CD4-positive, alpha-beta T cell treated with Interleukin-17A for 1 hour (primary cell): ENCODE data around the gene PKNOX2.

ENCODE experiments used
- DNase-seq: peaks from one replicate; pipeline ENCODE4 v3.0.0-alpha.2; 2020

PKNOX2 gene

DNA sequence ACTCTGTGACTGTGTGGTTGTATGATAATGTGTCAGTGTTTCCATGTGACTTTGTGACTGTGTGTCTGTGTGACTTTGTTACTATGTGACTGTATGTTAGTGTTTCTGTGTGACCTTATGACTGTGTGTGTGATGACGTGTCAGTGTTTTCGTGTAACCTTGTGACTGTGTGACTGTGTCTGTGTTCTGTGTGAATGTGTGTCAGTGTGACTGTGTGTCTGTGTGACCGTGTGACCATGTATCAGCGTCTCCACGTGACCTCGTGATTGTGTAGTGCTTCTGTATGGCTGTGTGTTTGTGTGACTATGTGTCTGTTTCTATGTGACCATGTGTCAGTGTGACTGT, 9.5 kb upstream of the PKNOX2 start:
- no peak for DNase-seq

DNA sequence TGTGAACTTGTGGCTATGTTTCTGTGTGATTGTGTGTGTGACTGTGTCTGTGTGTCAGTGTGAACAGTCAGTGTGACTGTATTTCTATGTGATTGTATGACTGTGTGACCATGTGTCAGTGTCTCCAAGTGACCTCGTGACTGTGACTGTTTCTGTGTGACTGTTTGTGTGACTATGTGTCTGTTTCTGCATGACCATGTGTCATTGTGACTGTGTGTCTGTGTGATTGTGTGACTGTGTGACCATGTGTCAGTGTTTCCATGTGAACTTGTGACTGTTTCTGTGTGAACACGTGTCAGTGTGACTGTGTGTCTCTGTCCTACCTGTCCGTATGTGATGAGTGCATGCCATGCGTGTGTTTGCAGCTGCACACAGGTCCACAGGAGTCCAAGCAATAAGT, 8.8 kb upstream of the PKNOX2 start:
- DNase-seq, result no peak

DNA sequence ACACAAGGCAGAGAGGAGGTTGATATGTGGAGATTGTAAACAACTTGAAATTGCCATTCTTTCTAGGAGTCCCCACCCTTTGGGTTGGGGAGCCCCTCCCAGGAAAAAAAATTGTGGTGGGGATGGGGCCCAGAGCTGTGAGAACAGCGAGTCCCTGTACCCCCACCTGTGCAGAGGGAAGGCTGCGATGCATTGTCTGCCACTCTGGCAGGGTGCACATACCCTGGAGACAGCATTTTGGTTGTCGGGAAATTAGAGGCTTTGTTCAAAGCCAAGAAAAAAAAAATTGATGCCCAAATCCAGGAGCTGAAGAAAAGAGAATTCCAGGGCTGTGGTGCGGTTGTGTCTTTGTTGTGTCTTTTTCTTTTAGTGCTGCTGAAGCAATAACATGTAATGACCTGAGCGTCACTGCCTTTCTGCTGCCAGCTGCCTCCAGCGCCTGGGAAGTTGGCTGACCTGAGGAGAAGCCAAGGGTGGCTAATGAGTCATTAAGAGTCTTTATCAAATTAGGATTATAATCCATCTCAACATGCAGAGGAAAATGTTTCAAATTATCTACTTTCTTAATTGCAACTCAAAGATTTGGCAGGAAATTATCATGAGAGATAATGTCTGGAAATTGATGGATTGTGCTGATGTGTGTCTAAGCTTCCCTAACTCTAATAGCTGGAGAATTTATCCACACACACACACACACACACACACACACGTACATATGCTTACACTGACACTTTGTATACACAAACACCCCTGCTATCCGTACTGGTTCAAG, 8.0 kb upstream of the PKNOX2 start:
- no peak for DNase-seq

DNA sequence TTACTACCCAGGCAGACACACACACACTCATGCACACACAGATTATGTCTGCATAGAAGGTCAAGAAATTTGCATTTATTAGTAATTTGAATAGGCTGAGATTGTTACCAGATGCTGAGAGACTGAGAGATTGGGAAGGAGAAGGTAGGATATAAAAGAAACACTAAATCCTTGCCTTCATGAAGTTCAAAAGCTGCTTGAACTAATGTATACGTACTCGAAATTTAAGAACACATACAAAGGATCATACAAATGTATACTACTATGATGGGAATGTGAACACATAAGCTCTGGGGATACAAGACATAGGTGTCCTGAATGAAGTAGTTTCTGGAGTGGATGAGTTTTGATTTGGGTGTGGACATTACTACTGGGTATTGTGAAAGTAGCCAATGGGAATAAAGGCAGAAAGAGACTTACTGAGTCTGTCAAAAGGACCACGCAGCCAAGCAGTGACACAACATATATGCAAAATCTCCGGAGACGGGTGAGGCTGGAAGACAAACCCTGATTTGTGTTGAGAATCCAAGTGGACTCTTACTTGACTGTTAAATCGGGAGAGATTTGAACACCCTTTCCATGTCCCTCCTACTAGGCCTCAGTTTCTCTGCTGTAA, 7.3 kb upstream of the PKNOX2 start:
- no peak for DNase-seq

DNA sequence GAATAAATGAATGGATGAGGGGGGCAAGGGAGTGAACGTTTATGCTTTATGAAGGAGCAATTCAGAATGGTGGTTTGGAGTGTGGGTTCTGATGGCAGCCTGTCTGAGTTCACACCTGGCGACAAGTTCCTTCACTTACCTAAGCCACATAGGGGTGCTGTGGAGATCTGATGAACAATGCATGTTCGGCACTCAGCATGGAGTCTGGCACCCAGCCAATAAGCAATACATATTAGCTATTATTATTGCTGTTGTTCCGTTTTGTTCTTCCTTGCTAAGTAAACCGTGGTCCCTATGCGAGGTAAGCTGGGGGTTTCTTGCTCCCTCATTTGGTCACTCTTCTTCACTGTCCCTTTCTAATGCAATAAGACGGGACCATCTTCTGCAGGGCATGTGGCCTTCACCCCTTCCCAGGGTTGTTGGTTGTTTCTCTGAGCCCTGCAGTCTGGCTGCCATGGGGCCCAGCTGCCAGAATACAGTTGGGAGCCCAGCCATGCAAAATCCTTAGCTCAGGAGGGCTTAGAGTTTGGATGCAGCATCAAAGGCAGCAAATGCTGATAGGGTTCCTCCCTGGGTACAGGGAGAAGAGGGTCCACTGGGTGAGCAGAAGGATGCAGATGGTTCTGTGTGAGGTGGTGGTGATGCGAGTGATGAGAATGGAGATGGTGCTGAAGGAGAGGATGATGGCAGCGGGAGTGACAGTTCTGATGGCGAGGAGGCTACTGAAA, 6.4 kb upstream of the PKNOX2 start:
- no peak for DNase-seq

DNA sequence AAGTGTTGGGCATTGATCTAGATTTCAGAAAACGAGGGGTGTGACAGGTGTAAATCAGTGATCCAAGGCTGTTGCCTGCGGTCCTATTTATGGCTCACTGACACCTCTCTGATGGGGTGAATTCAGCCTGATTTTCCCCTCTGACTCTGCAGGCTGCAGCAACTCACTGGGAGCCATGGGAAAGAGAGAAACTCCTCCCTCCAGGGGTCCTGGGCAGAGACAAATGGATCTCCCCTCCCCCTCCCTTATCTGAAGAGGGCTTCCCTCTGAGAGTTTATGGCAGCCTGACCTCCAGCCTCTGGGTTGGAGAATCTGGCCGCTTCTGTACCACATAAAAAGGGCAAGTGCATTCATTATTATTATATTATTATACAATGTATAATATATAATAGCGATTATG, 1.8 kb upstream of the PKNOX2 start:
- no peak for DNase-seq

DNA sequence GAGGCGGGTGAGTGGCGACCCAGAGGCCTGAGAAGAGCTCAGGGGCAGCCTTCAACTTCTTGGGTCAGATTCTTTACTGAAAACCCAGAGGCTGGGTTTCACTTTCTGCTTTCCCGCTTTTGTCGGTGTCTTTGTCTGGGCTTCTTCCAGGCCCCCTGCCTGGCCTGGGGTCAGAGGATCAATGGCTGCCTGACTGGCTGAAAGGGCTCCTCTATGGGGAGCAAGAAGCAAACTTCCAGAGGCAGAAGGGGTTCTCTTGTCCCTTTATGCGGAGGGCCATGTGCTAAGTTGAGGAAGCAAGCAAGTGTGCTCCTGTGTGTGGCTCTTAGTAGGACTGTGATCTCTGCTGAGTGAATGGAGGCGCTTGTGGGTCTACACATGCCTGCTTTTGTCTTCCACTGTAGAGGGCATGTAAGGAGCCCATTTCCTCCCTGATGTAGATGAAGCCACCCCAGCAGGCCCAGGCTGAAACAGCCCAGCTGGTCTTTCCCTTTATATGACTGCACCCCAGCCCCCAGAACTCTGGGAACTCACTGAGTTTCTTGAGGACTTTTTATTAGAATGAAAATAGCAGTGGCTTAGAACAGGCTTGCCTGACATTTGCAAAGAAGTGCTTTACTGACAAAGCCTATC, 1.0 kb upstream of the PKNOX2 start:
- no peak for DNase-seq

DNA sequence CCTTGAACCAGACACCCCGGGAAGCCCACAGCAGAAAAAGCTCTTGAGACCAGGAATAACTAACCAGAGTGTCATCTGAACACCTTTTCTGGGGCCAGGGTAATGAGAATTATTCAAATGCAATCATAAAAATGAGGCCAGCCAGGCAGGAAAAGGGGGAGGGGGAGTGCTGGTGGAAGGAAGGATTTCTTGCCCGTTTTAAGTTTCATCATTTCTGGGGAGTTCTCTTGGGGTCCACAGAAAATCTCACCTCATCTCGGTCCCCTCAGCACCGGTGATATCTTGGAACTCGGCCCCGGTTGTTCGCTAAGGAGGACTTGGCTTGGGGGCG, 495 bp upstream of the PKNOX2 start:
- no peak for DNase-seq

DNA sequence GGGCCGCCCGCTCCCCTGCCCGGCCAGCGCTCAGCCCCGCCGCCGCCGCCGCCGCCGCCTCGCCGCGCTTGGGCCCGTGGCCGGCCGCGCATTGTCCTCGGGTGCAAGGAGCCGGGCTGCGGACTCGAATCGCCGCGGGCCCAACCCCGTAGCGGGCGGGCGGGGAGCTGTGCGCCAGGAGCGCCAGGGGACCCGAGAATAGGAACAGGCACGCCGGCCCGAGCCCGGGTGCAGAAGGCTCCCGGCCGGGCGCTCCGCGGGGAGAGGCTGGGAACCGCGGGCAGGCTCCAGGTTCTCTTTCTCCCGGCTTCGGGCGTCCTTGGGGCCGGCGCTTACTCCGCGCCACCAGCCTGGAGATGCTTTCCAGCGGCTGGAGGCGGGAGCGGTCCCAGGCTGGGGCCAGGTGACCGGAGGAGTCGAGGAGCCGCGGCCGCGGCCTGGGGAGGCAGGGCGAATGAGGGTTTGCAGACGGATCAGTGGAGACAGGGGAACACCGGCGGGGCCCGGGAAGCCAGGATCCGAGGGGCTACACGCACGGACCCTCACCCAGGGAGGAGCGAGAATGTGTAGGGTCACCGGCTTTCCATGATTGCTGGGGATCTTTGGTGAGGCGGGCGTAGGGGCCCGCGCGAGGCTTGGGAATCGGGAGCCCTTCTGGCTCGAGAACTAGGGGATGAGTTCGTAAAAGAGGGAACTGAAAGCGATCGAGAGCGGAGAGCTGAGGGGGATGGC, 726 bp downstream of the PKNOX2 start:
- no peak for DNase-seq

DNA sequence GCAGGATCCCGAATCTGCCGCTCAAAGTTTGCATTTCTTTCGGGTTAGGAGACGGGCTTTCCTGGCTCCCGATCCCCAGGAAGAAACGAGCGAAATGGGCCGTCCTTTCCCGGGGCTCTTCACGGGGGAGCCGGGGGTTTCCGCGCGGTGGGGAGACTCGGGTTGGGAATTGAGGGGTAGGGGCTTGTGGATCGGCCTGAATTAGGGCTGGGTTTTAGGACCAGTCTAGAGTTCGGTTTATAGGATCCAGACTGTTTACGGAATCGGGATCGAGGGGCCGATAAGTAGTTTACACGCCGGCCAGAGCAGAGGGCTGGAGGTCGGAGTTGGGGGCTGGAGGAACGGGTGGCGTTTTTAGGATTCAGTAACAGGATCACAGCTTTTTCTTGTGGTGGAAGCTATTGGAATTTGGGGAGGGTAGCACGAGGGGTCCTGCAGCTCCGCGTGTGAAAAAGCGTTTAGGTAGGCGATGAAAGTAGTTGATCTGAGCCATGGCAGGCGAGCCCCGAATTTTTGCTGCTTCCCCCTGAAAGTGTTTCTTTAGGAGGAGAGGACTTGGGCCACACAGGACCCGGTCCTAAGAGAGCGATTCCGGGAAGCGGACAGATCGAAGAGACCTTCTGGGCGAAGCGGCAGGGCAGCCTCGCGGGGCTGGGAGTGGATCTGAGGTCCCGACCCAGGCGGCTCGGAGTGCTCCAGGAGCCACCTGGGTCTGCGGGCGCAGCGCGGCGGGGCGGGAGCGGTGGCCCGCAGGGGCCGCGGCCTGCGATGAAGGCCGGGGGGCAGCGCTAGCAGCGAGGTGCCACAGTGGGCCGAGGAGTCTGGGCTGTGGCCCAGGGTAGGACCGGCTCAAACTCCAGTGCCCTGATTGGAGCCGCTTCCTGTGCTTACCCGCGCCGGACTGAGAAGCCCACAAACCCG, 1.6 kb downstream of the PKNOX2 start:
- no peak for DNase-seq

DNA sequence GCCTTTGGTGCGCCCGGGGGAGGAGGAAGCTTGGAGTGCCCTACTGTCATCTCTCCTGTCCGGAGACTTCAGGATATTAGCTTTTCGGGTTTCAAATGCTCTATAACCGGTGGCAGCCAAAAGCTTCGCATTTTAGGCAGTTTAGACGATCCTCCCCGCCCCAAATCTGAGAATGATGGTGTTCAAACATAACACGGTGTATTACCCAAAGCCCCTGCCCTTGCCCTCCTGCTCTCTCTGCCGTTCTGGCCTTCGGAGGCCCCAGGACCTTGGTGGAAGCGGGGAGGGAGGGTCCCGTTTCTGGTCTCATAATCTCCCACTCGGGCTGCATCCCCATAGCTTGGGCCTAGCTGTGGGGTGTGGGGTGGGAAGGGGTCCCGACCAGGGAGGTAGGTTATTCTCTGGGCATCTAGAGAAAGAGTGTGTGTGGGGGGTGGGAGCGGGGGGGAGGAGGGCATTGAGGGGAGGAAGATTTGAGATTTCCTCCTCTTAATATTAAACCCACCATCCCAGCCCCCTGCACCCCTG, 2.3 kb downstream of the PKNOX2 start:
- DNase-seq, result no peak

DNA sequence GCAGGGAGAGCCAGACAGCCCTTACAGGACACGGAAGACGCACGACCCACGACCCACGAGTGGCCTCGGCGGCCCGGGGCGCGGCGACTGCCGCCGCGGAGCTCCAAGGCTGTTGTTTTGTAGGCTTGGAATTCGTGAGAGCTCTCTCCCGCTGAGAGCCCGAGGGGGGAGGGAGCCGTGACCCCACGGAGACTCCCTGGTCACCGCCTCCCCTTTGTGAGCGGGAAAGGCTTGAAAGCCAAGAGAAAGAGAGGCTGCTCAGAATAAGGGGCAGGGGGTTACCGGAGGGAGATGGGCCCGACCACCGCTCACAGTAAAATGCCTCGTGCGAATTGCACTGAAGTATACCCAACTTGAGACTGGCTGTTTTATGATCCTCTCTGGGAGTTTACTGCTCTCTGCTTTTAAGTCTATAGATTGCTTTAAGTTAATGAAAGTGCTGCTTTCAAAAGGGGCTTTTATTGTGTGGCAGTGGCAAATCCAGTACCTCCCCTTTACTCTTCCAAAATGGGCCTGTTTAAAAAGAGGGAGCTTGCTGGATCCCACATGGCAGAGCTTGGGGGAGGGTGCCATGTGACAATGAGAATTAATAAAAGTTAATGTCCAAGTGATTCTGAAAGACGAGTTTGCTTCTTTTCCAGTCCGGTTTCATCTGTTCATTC, 2.9 kb downstream of the PKNOX2 start:
- no peak for DNase-seq

DNA sequence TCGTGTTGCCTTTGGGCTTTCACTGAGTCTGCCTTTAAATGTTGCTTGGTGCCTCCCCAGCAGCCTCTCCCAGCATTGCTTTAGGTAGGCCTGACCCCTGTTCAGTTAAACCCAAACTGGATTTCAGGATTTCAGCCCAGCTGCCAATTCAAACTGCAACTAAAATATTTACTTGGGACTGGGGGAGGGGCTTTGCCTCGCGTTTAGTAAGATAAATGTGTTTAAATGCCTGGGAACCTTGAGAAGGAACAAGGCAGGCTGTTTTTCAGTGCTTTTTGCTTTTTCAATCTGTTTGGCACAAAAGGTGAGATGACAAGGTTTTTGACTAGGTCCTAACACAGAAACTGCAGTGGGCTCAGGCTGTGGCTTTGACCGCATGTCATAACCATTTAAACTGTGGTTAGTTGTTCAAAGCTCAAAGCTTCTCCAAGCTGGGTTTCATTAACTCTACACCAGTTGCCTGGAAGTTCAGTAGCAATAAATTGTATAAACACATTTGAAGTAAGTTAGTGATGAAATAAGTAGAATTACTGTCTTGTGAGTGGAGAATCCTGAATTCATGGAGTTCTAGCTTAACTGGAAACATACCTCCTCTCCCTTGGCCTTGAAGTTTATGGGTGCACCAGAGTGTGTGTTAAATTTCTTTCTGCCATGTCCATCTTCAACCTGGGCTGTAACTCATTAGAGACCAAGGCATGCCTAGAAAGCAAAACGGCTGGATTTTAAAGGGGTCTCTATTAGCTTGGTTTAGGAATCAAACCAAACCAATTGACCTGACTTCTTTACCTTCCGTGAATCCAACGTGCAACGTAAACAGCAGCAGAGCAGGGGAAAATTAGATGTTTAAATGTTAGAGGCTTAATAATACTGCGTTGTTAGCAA, 3.6 kb downstream of the PKNOX2 start:
- DNase-seq, result no peak

DNA sequence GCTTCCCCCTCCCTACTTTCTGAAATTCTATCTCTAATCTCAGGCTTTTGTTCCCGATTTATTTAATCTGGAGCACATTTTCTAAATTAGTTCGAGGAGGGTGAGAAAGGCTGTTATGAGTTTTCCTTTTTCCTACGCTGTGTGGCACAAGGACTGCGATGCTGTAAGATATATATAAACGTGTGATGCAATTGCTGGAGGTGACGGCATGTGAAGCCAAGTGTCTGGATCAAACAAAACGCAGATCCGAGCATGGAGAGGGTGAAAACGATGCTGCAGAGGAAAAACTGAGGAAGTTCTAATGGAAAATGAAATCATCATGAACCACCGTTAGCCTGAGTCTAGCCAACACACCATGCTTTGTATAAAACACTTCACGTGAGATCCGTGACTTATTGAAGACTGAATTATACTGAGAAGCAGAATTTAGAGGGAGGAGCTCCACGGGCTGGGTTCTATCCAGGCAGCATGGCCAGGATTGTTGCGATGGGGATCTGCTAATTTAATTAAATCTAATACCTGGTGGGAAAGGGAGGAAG, 4.4 kb downstream of the PKNOX2 start:
- DNase-seq, result no peak

DNA sequence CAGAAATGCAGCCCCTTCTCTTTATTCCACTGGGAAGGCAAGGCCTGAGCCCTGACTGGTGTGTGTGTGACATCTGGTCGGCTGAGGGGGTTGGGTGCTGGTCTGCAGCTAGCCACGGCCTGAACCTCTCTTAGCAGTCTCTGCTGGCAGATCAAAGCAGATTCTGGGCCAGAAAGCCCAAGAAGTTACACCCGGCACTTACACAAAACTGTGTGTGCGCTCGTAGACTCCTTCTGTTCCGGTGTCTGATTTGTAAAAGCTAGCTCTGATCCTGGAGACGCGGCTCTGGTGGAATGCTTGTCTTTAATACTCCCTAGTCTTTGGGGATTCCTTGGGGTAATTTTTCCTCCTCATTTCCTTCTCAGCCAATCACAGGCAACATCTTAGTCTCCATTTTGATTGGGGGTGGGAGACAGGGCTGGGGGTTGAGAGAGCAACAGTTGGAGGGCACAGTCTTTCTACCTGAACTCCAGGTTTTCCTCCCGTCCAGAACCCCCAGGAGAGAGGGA, 5.5 kb downstream of the PKNOX2 start:
- DNase-seq, result no peak

DNA sequence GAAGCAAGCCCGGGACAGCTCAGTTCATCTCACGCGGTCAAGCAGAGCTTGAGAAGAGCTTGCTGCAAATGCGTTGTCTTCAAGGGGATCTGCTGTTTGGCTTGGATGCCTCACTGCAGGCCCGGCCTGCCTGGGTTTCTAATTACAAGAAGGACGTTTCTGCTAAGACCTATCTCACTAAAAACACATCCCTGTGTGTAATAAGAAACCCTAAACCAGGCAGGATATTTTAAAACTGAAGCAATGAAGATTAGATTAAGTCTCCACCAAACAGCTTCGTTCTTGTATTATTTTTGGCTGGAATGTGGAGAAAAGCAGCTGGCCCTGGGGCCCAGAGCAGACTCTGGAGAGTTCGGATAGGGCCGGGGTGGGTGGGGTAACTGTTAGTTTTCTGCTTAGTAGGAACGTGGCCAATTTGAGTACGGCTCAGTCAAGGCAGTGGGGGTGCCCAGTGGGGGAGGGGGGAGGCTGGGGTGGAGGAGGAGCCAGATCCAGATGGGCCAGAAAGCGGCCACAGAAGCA, 6.0 kb downstream of the PKNOX2 start:
- DNase-seq, result no peak

DNA sequence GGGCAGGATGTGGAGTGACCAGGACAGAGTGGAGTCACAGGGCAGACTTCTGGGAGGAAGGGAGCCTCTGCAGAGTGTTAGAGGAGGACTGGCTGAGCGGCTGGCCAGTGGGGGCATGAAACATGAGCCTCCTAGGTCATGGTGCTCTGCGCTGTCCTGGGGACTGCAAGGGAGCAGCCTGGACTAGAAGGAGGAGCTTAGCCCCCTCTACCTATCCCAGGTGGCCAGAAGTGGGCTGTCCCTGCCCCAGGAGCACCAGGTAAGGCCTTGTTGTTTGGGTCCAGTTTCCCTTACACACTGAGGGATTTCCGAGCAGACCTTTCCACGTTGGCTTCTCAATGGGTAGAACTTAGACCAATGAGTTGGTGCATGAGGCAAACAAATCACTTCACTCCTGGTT, 7.4 kb downstream of the PKNOX2 start:
- no peak for DNase-seq

DNA sequence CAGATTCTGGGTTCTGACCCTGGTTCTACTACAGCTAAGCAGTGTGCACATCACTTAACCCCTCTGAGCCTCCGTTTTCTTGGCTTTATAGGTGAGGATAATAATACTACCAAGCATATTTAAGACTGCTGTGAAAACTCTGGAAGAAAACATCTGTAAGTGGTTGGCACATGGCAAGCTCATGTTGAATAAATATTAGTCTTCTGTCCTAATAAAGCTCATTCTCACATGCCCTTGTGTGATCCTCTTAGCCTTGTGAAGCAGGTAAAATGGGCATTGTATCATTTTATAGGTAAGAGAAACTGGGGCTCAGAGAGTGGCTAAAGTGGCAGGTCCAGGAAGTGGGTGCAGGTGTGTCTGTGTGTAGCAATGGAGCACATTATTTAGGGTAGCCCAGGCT, 8.5 kb downstream of the PKNOX2 start:
- no peak for DNase-seq

DNA sequence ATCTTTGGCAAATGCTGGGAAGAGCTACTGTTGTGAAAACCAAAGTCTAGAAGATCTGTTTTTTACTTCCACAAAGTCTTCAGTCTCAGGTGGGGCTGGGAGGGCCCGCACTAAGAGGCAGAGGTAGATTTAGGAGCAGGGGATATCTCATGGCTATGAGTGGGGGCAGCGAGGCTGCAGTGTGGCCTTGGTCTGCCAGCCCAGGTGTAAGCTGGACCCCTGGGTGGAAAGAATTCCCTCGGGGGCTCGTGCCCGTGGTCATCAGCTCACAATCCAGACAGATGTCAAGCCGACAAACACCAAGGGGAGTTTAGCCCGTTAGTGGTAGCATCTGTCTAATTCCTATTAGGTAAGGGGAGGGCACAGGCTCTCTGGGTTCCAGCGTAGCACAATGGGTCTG, 9.0 kb downstream of the PKNOX2 start:
- DNase-seq, result no peak

DNA sequence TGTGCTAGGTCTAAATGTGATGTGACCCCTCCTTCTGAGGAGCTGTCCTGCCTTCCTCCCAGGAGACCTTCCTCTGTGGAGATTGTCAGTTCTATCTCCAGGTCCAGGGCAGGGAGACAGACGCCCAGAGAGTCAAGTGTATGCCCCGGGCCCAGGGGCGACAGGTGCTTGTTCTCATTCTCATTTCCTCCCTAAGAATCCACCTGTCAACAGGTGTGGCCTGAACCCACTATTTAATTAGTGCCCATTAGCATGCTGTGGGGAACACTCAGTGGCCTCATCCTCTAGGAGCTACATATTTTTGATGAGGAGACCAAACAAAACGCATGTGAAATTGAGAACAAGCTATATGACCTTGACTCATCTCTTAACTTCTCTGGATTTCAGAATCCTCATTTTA, 9.5 kb downstream of the PKNOX2 start:
- DNase-seq, result no peak
